ENCODE data around the gene CAPRIN2.

The CAPRIN2 gene

DNA sequence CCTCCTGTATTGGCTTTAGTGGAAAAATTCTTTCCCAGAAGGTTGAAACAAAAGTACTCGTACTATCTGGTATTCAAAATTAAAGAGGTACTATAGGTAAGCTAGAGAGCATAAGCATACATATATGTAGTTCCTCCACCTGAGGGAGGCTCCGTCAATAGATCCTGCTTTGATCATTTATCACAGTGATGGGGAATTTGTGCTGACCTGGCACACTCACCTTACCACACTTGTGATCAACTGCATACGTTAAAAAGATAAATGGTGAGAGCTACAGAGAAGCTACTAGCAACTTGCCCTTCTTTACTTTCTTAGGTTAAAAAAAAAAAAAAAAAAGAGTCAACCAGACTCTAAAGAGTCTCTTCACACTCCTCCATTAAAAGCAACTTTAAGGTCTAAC, 2.5 kb downstream of the CAPRIN2 start:
- TF ChIP-seq, protein P1, sequence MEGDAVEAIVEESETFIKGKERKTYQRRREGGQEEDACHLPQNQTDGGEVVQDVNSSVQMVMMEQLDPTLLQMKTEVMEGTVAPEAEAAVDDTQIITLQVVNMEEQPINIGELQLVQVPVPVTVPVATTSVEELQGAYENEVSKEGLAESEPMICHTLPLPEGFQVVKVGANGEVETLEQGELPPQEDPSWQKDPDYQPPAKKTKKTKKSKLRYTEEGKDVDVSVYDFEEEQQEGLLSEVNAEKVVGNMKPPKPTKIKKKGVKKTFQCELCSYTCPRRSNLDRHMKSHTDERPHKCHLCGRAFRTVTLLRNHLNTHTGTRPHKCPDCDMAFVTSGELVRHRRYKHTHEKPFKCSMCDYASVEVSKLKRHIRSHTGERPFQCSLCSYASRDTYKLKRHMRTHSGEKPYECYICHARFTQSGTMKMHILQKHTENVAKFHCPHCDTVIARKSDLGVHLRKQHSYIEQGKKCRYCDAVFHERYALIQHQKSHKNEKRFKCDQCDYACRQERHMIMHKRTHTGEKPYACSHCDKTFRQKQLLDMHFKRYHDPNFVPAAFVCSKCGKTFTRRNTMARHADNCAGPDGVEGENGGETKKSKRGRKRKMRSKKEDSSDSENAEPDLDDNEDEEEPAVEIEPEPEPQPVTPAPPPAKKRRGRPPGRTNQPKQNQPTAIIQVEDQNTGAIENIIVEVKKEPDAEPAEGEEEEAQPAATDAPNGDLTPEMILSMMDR (conservative IDR thresholded peaks at IDR 0.05; ENCODE audit: low read depth, low read length): no peak
- no peak overlapping the region for H3K4me3 ChIP-seq (ENCODE audit: low read depth, low read length)
- no peak for DNase-seq (ENCODE audit: low read depth)

- no peak overlapping the region for H3K4me3 ChIP-seq (ENCODE audit: low read depth, low read length)
- TF ChIP-seq, protein P1 (conservative IDR thresholded peaks at IDR 0.05; ENCODE audit: low read depth, low read length): no peak
- peak; percentile 31 for DNase-seq (ENCODE audit: low read depth)
Measured at GRCh38 chr12:30748147-30748546, 6.6 kb downstream of the CAPRIN2 start.

- DNase-seq (ENCODE audit: low read depth): peak; percentile 33
- no peak overlapping the region for H3K4me3 ChIP-seq (ENCODE audit: low read depth, low read length)
- TF ChIP-seq, protein P1 (conservative IDR thresholded peaks at IDR 0.05; ENCODE audit: low read depth, low read length): no peak
Measured at GRCh38 chr12:30746190-30746589, 8.6 kb downstream of the CAPRIN2 start.

DNA sequence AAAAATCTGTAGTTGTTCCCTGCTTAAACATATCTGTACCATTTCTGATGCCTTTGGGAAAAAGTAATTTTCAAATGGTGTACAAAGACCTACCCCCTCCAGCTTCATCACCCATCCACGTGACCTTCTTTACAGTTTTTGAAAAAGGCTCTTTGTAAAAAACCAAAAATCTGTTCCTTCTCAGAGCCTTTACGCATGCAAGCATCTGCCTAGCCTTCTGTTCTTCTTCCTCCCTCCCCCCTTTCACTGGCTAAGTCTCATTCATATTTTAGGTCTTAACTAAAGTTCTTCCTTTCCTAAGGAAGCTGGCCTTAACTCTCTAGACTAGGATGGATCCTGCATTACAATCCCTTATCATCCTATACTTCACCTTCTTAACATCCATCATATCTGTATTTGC, 10.4 kb downstream of the CAPRIN2 start:
- TF ChIP-seq, protein P1 (conservative IDR thresholded peaks at IDR 0.05; ENCODE audit: low read depth, low read length): no peak
- no peak for DNase-seq (ENCODE audit: low read depth)
- no peak overlapping the region for H3K4me3 ChIP-seq (ENCODE audit: low read depth, low read length)

DNA sequence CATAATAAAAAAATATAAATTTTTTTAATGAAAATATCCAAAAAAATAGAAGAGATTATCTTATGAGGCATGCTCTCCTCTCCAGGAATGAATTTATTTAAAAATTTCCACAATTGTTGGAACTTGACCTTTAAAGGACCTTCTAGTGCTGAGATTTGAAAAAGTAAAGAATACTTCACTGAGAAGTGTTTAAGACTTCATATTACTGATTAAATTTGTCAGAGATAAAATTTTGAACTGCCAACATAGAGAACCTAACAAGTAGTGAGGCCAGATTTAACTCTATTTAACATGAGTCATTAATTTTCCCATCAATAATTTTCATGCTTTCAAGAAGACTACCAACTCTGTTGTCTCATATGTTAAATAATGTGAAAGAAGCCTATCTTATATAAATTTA, 14.5 kb downstream of the CAPRIN2 start:
- no peak overlapping the region for H3K4me3 ChIP-seq (ENCODE audit: low read depth, low read length)
- TF ChIP-seq, protein P1 (conservative IDR thresholded peaks at IDR 0.05; ENCODE audit: low read depth, low read length): no peak
- no peak for DNase-seq (ENCODE audit: low read depth)

DNA sequence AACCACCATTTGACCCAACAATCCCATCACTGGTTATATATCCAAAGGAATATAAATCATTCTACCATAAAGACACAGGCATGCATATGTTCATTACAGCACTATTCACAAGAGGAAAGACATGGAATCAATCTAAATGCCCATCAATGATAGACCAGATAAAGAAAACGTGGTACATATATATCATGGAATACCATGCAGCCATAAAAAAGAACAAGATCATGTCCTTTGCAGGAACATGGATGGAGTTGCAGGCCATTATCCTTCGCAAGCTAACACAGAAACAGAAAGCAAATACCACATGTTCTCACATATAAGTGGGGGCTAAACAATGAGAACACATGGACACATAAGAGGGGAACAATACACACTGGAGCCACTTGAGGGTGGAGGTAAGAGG, 15.7 kb downstream of the CAPRIN2 start:
- no peak overlapping the region for H3K4me3 ChIP-seq (ENCODE audit: low read depth, low read length)
- TF ChIP-seq, protein P1 (conservative IDR thresholded peaks at IDR 0.05; ENCODE audit: low read depth, low read length): no peak
- DNase-seq (ENCODE audit: low read depth): no peak

DNA sequence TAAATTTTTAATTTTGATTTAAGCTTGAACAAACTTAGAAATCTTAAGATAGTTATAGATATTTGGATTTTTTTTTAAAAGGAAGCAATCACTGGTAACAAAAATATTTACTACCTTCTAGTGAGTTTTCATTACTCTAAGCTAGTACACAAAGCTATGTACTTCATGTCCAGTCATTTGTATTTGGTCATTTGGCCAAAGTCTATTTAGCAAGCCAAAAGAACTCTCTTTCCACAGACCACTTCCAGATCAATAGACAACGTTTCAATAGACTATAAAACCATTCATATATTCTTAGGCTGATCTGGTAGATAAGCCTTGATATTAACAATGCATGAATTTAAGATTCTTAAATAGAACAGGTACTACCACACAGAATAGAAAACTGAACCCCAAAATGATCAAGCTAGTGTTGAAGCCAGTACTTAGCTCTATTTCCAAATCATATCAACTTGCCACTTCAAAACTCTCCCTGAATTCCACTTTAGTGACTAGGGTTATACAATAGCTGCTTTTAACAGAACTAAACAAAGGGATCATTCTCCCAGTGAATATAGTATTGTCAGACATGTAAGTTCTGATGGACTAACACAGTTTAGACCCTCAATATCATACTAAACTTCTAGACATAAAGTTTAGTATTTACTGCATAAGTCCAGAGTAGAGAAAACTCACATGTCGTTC, 21.7 kb downstream of the CAPRIN2 start:
- no peak for DNase-seq (ENCODE audit: low read depth)
- TF ChIP-seq, protein P1 (conservative IDR thresholded peaks at IDR 0.05; ENCODE audit: low read depth, low read length): no peak
- H3K4me3 ChIP-seq (ENCODE audit: low read depth, low read length): no peak overlapping the region
